HG03439 (cell line): ENCODE data around the gene SGPP1.
A peak's percentile ranks its signal among the peaks of the same experiment; 100 is the strongest.
"Not testable (repeated sequence)": the region's sequence is repeated elsewhere in the genome, so short reads cannot be mapped to it uniquely, and the experiment has no call there.

ENCODE experiments used
- ATAC-seq: cut with Tn5 transposase; IDR thresholded peaks from one replicate; pipeline ENCODE4 v1.9.1; 2021; ENCODE audit warnings: mild to moderate bottlenecking, moderate library complexity; ENCODE audit not compliant: unreplicated experiment

The SGPP1 gene

DNA sequence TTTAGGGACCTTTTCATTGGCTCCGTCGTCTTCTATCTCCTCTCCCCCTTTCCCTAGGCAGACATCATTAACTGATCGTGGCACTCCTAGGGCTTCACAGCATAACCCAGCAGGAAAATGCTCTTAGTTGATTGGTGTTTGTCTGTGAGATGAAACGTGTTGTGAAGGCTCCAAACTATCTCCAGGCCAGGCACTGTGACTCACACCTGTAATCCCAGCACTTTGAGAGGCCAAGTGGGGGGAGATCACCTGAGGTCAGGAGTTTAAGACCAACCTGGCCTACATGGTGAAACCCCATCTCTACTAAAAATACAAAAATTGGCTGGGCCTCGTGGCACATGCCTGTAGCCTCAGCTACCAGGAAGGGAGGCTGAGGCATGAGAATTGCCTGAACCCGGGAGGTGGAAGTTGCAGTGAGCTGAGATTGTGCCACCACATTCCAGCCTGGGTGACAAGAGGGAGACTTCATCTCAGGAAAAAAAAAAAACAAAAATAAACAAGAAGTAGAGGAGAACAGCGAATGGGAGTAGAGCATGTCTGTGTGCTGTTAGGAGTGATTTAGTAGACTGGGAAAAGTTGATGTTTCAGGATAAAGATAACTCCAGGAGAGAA lies 53.9 kb downstream of the SGPP1 start:
- no peak for ATAC-seq

DNA sequence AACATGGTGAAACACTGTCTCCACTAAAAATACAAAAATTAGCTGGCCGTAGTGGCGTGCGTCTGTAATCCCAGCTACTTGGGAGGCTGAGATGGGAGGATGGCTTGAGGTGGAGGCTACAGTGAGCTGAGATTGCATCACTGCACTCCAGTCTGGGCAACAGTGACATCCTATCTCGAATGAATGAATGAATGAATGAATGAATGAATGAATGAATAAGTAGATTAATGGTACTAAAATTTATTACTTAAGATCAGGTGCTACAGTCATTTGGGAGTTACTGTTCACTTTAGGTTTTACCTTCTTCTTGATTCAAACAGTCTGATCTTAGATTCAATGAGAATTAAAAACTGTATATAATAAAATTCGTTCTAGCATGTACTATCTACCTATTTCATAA lies 54.6 kb downstream of the SGPP1 start:
- ATAC-seq, result no peak

DNA sequence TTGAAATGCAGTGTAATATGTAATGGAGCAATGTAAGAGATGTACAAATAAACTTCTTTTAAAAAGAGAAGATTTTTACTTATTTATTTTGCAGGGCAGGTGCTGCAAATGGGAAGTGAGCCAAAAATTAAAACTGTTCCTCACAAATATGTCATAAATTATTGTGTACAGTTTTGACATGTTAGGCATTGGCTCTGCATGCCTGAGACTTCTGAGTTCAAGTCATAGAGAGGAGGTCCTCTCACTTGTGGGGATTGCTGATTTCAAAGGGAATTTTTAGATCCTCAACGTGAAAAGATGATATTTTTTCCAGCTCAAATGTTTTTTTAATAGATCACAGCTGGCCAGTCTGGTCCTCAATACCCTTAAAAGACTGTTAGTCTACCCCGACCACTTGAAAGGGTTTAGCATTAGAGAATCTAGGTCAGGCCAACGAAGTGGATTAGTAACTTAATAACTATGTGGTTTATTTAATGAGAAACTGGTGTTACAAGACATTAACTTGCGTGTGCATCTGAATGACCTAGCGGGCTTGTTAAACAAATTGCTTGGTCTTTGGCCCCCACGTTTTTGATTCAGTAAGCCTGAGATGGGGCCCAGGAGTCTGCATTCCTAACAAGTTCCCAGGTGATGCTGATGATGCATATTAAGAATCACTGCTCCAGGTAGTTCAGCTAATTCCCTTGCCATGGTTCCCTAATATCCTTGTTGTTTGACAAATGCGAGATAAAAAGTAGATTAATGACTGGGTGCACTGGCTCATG lies 55.3 kb downstream of the SGPP1 start:
- ATAC-seq, result no peak

GRCh38 chr14:63671987-63672386 lies 55.9 kb downstream of the SGPP1 start:
- ATAC-seq, result no peak

DNA sequence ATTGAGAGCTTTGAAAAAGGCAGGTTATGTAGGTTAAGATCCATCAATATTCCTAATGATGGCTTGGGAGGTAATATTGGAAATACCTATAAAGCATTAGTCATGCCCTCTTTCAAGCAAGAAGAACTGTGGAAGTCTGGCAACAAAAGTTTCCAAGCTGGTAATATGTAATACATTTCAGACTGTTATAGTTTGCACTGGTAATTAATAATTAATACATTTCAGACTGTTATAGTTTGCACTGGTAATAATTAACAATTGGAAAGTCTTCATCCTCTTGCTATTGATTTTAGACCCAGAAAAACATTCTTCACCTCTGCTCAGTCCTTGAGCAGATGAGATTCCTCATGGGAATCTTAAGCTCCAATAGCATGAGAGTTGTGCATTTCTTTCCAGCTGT lies 57.2 kb downstream of the SGPP1 start:
- no peak for ATAC-seq

DNA sequence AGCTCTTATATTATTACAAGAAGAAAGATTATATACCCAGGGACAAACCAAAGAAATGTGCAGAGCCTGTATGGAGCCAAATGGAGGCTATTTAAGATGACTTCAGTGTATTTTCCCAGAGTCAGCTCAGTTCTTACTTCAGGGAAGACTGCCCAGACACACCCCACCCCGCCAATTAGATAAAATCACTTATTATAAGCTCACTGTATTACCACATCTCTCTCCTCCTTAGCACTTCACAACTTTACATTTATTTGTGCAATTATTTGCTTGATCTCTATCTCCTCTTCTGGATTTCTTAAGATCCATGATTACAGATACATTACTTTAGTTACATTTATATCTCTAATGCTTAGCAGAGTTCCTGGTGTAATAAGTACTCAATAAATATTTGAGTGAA lies 61.5 kb downstream of the SGPP1 start:
- ATAC-seq, result no peak

- ATAC-seq, result no peak
Observed at GRCh38 chr14:63663428-63664341, 64.2 kb downstream of the SGPP1 start.

GRCh38 chr14:63662776-63663175 lies 65.1 kb downstream of the SGPP1 start:
- ATAC-seq, result no peak

GRCh38 chr14:63661881-63662280 lies 66.0 kb downstream of the SGPP1 start:
- ATAC-seq, result not testable (repeated sequence)

GRCh38 chr14:63659726-63660125 lies 68.1 kb downstream of the SGPP1 start:
- ATAC-seq, result no peak

DNA sequence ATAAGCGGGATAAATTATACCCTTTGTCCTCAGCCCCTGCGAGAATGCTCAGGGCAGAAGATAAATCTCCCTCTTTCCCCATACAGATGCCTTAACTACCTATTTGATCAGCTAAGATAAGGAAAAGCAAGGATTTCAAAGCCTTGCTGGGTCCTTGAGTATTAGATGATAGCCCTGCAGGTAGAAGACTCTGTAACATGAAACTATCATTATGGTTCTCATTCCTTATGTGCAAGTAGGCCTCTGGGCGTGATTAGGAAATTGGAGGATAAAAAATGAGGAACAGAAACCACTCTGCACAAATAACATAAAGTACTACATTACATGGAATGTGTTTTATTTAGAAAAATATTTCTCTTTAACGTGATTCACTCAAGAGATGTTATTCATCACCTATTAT lies 71.7 kb downstream of the SGPP1 start:
- no peak for ATAC-seq

DNA sequence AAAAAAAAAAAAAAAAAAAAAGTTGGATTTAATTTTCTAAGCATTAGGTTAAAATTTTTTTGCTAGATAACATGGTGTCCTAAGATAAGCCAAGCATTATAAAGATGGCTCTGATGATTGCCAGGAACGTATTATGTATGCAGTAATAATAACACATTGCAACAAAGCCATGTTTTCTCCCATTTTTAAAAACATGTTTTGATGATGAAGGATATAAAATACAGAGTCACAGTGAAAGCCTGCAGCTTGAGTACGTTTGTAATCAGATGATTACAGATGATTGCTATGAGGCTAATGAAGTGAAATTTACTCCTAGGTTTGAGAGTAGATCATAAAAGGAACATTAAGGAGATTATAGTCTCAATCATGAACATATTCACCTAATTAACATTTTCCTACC lies 72.9 kb downstream of the SGPP1 start:
- ATAC-seq, result no peak

GRCh38 chr14:63654346-63654745 lies 73.5 kb downstream of the SGPP1 start:
- no peak for ATAC-seq

DNA sequence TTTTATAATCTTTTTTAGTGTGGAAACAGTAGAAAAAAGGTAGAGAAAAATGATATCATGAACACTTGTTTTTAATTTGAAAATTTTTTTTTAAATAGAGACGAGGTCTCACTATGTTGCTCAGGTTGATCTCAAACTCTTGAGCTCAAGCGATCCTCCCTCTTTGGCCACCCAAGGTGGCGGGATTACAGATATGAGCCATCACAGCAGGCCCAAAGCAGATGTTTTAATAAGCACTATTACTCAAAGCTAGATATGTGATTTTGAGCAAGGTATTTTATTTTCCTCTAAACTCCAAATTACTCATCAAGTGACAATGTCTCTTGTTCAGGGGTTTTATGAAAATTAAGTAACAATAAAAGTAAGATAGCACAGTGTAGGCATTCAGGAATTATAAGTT lies 75.5 kb downstream of the SGPP1 start:
- no peak for ATAC-seq

DNA sequence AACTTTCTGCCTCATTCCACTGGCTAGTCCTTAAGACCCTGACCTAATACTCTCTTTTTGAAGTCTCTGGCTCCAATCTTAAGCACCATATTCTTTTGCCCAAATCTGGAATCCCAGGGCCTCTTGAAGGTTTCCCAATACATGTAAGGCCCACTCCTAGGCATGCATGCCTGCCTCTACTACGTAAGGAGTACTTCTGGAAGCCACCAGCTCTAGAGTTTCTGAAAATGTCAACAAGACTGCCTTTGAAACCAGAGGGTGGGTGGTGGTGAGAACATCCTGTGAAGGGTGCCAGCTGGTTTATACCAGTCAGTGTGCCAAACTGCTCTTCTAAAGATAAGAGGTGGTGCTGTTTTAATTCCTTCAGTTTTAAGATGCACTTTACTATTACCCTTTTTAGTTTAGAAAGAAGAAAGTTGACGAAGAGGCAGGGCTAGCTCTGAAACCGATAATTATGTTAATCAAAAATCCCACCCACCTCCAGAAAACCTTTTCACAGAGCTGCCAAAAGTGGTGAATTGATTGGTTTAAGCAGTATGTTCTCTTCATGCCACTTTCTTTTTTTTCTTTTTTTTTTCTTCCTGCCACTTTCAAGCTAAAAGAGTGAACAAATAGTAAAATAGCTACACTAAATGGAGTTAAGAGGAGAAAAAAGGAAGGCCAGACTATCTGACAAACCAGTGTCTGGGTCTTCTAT lies 77.5 kb downstream of the SGPP1 start:
- no peak for ATAC-seq

DNA sequence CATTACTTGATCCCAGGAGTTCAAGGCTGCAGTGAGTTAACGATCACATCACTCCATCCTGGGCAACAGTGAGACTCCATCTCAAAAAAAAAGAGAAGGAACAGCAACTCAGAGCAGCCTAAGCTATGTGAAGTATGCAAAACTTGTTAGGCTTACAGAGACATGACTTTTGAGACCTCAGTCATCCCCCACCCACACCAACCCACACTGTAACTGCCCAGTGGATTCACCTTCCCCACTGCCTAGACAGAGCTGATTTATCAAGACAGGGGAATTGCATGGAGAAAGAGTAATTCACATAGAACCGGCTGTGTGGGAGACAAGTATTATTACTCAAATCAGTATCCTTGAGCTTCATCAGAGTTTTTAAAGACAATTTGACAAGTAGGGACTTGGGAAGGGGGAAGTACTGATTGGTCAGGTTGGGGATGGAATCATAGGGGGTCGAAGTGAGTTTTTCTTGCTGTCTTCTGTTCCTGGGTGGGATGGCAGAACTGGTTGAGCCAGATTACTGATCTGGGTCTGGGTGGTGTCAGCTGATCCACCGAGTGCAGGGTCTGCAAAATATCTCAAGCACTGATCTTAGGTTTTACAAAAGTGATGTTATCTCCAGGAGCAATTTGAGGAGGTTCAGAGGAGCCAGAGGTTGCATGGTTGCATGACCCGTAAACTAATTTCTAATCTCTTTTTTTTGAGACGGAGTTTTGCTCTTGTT lies 80.0 kb downstream of the SGPP1 start:
- no peak for ATAC-seq

GRCh38 chr14:63644741-63645140 lies 83.1 kb downstream of the SGPP1 start:
- ATAC-seq, result no peak

GRCh38 chr14:63642656-63643382 lies 85.0 kb downstream of the SGPP1 start:
- ATAC-seq, result no peak

DNA sequence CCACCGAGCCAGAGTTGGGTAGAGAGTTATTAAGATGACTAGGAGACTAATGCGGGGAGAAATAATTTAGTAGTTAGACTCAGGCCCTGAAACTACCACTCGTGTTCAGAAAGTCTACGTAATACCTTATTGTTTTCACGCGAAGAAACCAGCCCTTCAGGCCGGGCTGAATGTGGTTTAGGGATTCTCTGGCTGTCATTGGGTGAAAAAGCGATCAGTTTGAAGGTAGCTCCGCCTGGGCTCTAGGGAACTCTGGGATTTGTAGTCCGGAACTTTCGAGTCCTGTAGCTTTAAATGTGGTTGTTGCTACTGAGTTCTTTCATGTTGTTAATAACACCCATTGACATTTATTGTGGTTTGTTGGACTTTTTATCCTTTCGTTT lies 85.6 kb downstream of the SGPP1 start:
- ATAC-seq, result peak; percentile 70
